GM12892 (cell line): ENCODE results near the gene GTPBP10.

ENCODE experiments used
- POLR2A ChIP-seq: IDR thresholded peaks from 2 replicates; pipeline ENCODE4 v1.6.1; 2011; ENCODE audit warnings: low read depth, low read length, control low read depth
- POLR2AphosphoS5 ChIP-seq: IDR thresholded peaks from 2 replicates; pipeline ENCODE4 v1.6.1; 2011; ENCODE audit warnings: low read depth, low read length, control low read depth
- TAF1 ChIP-seq: IDR thresholded peaks from 2 replicates; pipeline ENCODE4 v1.6.1; 2011; ENCODE audit warnings: low read depth, mild to moderate bottlenecking, control low read depth, low read length, borderline replicate concordance

GRCh38 chr7:90408142-90408541 is 61.6 kb downstream of the GTPBP10 start:
- TF ChIP-seq POLR2A (no peak), POLR2AphosphoS5 (no peak), TAF1 (no peak)
